Heart left ventricle (tissue), 16 donors: ENCODE measurements around the gene MEI1. TPM values are rescaled to one million over a fixed set of nuclear protein-coding genes. Genes with fewer than 3 reads are reported as not detected.

Source experiments
- ATAC-seq, 4 donors: fragments of 200-7000 bp; cut with Tn5 transposase; one replicate each; pipeline ENCODE4 v1.9.1; 2020 to 2022; ENCODE audit warnings: moderate library complexity in 4 of 4, mild to moderate bottlenecking in 3 of 4, moderate number of reproducible peaks in 1 of 4
- DNase-seq, 5 donors: peaks; one replicate each; pipeline ENCODE4 v3.0.0-alpha.2; 2020
- H3K27ac ChIP-seq, 12 donors: fragments of 200-600 bp; sonication (generic) in 4 of 12; one replicate each; pipeline versions ENCODE4 v1.5.0 to v1.8.0; 2016 to 2022; ENCODE audit warnings: mild to moderate bottlenecking in 2 of 12
- H3K27me3 ChIP-seq, 9 donors: fragments of 200-600 bp; sonication (generic) in 2 of 9; one replicate each; pipeline versions ENCODE4 v1.5.1 to v1.8.0; 2016 to 2022; ENCODE audit warnings: mild to moderate bottlenecking in 3 of 9
- H3K36me3 ChIP-seq, 9 donors: fragments of 200-600 bp; sonication (generic) in 2 of 9; one replicate each; pipeline versions ENCODE4 v1.5.0 to v1.8.0; 2018 to 2022; ENCODE audit warnings: mild to moderate bottlenecking in 2 of 9
- H3K4me1 ChIP-seq, 12 donors: fragments of 200-600 bp; sonication (generic) in 4 of 12; one replicate each; pipeline versions ENCODE4 v1.5.0 to v1.8.0; 2016 to 2022; ENCODE audit warnings: mild to moderate bottlenecking in 3 of 12
- H3K4me3 ChIP-seq, 12 donors: fragments of 200-600 bp; sonication (generic) in 4 of 12; one replicate each; pipeline versions ENCODE4 v1.5.0 to v1.8.0; 2017 to 2022; ENCODE audit warnings: mild to moderate bottlenecking in 9 of 12, moderate library complexity in 4 of 12
- H3K9me3 ChIP-seq, 12 donors: fragments of 200-600 bp; sonication (generic) in 4 of 12; one replicate each; pipeline versions ENCODE4 v1.5.0 to v1.8.0; 2016 to 2022; ENCODE audit warnings: mild to moderate bottlenecking in 1 of 12
- CTCF ChIP-seq, 12 donors: fragments of 200-600 bp; sonication (generic) in 4 of 12; IDR thresholded peaks; one replicate each; pipeline versions ENCODE4 v1.5.0 to v1.8.0; 2018 to 2022; ENCODE audit warnings: antibody characterized with exemption in 12 of 12, mild to moderate bottlenecking in 5 of 12
- POLR2A ChIP-seq, 2 donors: fragments of 450-650 bp; IDR thresholded peaks; one replicate each; pipeline ENCODE4 v1.6.1; 2017; ENCODE audit warnings: antibody characterized with exemption in 2 of 2, mild to moderate bottlenecking in 2 of 2, moderate library complexity in 2 of 2
- WGBS, 4 donors: extraction: QIAGEN DNeasy Blood & Tissue Kit in 2 of 4; methylation state at CpG; one replicate each; pipeline versions ENCODE4 v1.1.5 to v1.1.7; 2013 to 2018; 5-methylcytosine and 5-hydroxymethylcytosine counted together
- intact Hi-C, 10 donors: fragments of 100-400 bp; cut with DNase I; formaldehyde crosslinking; loops; one replicate each; pipeline versions ENCODE4 v1.11.1 to v1.14.2; 2022
- polyA plus RNA-seq, 2 donors: library from polyadenylated mRNA; stranded (reverse); fragments of 200-250 nt; gene quantifications; one replicate each; pipeline ENCODE4 v1.2.3, GENCODE V29; 2013
- total RNA-seq, 9 donors: library from RNA; depleted of rRNA in 2 of 9; stranded (reverse); fragments of >200 nt in 2 of 9; fragmentation: NEBNext Ultra II Directional in 3 of 9; extraction: Animal tissue kit (Norgen Biotek cat#: 25700) in 3 of 9; gene quantifications; one replicate each; pipeline versions ENCODE4 v1.1.0 to v1.2.4, GENCODE V29; 2016 to 2023
- donor health status: ischemic (EF 13 %, LVEDD 7.1; RV severe dilation, severe dysfunction).
- donor health status: healthy with polysubstance abuse.
- donor health status: DM: no; HTN: yes; CAD: no.
- donor health status: DM: no; HTN: no; CAD: no.
- donor health status: ischemic (EF 25% LVEDD 6.9; RV normal size, moderate dysfunction).
- donor health status: ischemic (EF 25% LVEDD 5.7; RV mildly dilated, moderate dysfunction).
- donor health status: healthy.
- donor health status: DM: yes; HTN: yes; CAD: no.
- donor health status: ischemic (EF 35%, LVEDD 5.7; RV mildly dilated, moderate dysfunction).
- donor health status: nonischemic (EF 11% LVEDD 7.7; RV severe dilation, severe dysfunction).
- donor health status: DM: yes; HTN: yes; CAD: no.
- donor health status: PGD.
- donor health status: ischemic (EF 29% LVEDD 5.4; RV normal size, mild dysfunction).
- donor health status: nonischemic (EF 23%, LVEDD 6.1; RV moderate dilation, normal function).

Gene MEI1
- total and polyA plus RNA-seq, 11 donors: 0.23 to 2.3 (median 0.54) TPM; not detected in 4

- peak in 2 of 4 donors; percentile 12 to 16 for ATAC-seq
- no peak for DNase-seq
- no peaks in the 10 kb centered on the region for H3K9me3 ChIP-seq
- 37 to 43% (median 41%) methylated on average over 4 of the region's 4 CpGs for WGBS, 4 donors
- H3K36me3 ChIP-seq: peaks cover 0 to 22% (median 6%) of the 10 kb centered on the region in 9 donors
- no peak overlapping the region for H3K27ac ChIP-seq
- no peak overlapping the region for H3K4me3 ChIP-seq
- H3K27me3 ChIP-seq: no peaks in the 10 kb centered on the region
- TF ChIP-seq CTCF (IDR thresholded peaks at IDR 0.05): no peak
- TF ChIP-seq POLR2A (IDR thresholded peaks at IDR 0.05): no peak
- peaks cover 0 to 61% (median 41%) of the 10 kb centered on the region in 12 donors for H3K4me1 ChIP-seq
- intact Hi-C loops: loop anchor here in 1 of 10 donors (1.0 kb wide), 1 partner anchor 15 kb away; no protein-coding TSS in a partner anchor
Observed at GRCh38 chr22:41845380-41846267, 146.3 kb downstream of the MEI1 start.

GRCh38 chr22:41846268-41846987, 147.1 kb downstream of the MEI1 start:
- Histone ChIP-seq H3K27me3 (no peaks in the 10 kb centered on the region), H3K36me3 (peaks cover 0 to 17% (median 7%) of the 10 kb centered on the region in 9 donors), H3K4me1 (peaks cover 0 to 53% (median 34%) of the 10 kb centered on the region in 12 donors), H3K9me3 (no peaks in the 10 kb centered on the region), H3K4me3 (no peak overlapping the region), H3K27ac (no peak overlapping the region)
- intact Hi-C loops: no loop called here
- TF ChIP-seq POLR2A (IDR thresholded peaks at IDR 0.05): no peak
- no peak for TF ChIP-seq CTCF (IDR thresholded peaks at IDR 0.05)
- WGBS, 4 donors: 56 to 70% (median 64%) methylated on average over 10 of the region's 10 CpGs
- ATAC-seq: peak in 1 of 4 donors; percentile 16
- no peak for DNase-seq

GRCh38 chr22:41847300-41847699, 148.0 kb downstream of the MEI1 start:
- WGBS, 4 donors: 51 to 65% (median 53%) methylated on average over 2 of the region's 2 CpGs
- H3K4me3 ChIP-seq: no peak overlapping the region
- peaks cover 0 to 46% (median 32%) of the 10 kb centered on the region in 12 donors for H3K4me1 ChIP-seq
- no peak for TF ChIP-seq CTCF (IDR thresholded peaks at IDR 0.05)
- TF ChIP-seq POLR2A (IDR thresholded peaks at IDR 0.05): no peak
- H3K27ac ChIP-seq: no peak overlapping the region
- no peaks in the 10 kb centered on the region for H3K27me3 ChIP-seq
- H3K36me3 ChIP-seq: peaks cover 0 to 19% (median 7%) of the 10 kb centered on the region in 9 donors
- DNase-seq (no peak), ATAC-seq (no peak)
- intact Hi-C loops: no loop called here
- no peaks in the 10 kb centered on the region for H3K9me3 ChIP-seq

- Histone ChIP-seq H3K4me1 (peaks cover 0 to 46% (median 30%) of the 10 kb centered on the region in 12 donors), H3K4me3 (no peak overlapping the region), H3K9me3 (no peaks in the 10 kb centered on the region), H3K27ac (no peak overlapping the region), H3K36me3 (peaks cover 0 to 8% (median 0%) of the 10 kb centered on the region in 9 donors), H3K27me3 (no peaks in the 10 kb centered on the region)
- ATAC-seq: peak in 2 of 4 donors; percentile 69 to 84
- 62 to 65% (median 63%) methylated on average over 4 to 5 of the region's 5 CpGs for WGBS, 4 donors
- DNase-seq: peak in 1 of 5 donors; percentile 39
- TF ChIP-seq CTCF (IDR thresholded peaks at IDR 0.05) (no peak), POLR2A (IDR thresholded peaks at IDR 0.05) (no peak)
- intact Hi-C loops: no loop called here
Observed at GRCh38 chr22:41848468-41848867, 149.2 kb downstream of the MEI1 start.
